SJCRH30 (cell line): ENCODE data around the gene RRP8. TPM values are rescaled to one million over a fixed set of nuclear protein-coding genes. Genes with fewer than 3 reads are reported as not detected.

Source experiments
- DNase-seq, 2 experiments: peaks; one replicate each; pipeline ENCODE4 v3.0.0-alpha.2; 2015 to 2020
- H3K27ac ChIP-seq: fragments of 250-450 bp; sonication (Bioruptor Pico); 2 replicates; pipeline ENCODE4 v1.5.1; 2020; ENCODE audit warnings: mild to moderate bottlenecking, moderate library complexity
- H3K27me3 ChIP-seq: fragments of 250-450 bp; sonication (Bioruptor Pico); 2 replicates; pipeline ENCODE4 v1.5.1; 2020; ENCODE audit warnings: mild to moderate bottlenecking, moderate library complexity
- H3K36me3 ChIP-seq: fragments of 250-450 bp; sonication (Bioruptor Pico); 2 replicates; pipeline ENCODE4 v1.5.1; 2020; ENCODE audit warnings: mild to moderate bottlenecking, moderate library complexity
- H3K4me1 ChIP-seq: fragments of 250-450 bp; sonication (Bioruptor Pico); 2 replicates; pipeline ENCODE4 v1.5.1; 2020; ENCODE audit warnings: mild to moderate bottlenecking, moderate library complexity
- H3K4me3 ChIP-seq: fragments of 250-450 bp; sonication (Bioruptor Pico); 2 replicates; pipeline ENCODE4 v1.5.1; 2020; ENCODE audit warnings: mild to moderate bottlenecking, moderate library complexity
- H3K9me3 ChIP-seq: fragments of 250-450 bp; sonication (Bioruptor Pico); replicated peaks from 2 replicates; pipeline ENCODE4 v1.5.1; 2020; ENCODE audit warnings: mild to moderate bottlenecking, moderate library complexity
- total RNA-seq: library from RNA; depleted of rRNA; stranded (reverse); fragments of >200 nt; shearing (Covaris generic); gene quantifications from 2 replicates; pipeline ENCODE4 v1.2.3, GENCODE V29; 2014

RRP8 gene
- total RNA-seq, 1 experiment from 2014 or later = 15.9 TPM

- peaks cover 8% of the 10 kb centered on the region; the same call in 1 of the 2 replicates for H3K4me1 ChIP-seq
- no peak for DNase-seq
- H3K27ac ChIP-seq = no peak overlapping the region
- no peak overlapping the region for H3K4me3 ChIP-seq
- no peaks in the 10 kb centered on the region for H3K27me3 ChIP-seq
- no peaks in the 10 kb centered on the region for H3K9me3 ChIP-seq
- no peaks in the 10 kb centered on the region; the same call in 1 of the 2 replicates for H3K36me3 ChIP-seq
Measured at GRCh38 chr11:6638429-6638828, 35.0 kb upstream of the RRP8 start.

GRCh38 chr11:6637871-6638270 is 34.5 kb upstream of the RRP8 start:
- H3K4me1 ChIP-seq = peaks cover 8% of the 10 kb centered on the region; the same call in 1 of the 2 replicates
- no peak overlapping the region for H3K27ac ChIP-seq
- H3K27me3 ChIP-seq = no peaks in the 10 kb centered on the region
- H3K4me3 ChIP-seq = no peak overlapping the region
- no peak for DNase-seq
- H3K9me3 ChIP-seq = no peaks in the 10 kb centered on the region
- no peaks in the 10 kb centered on the region; the same call in 1 of the 2 replicates for H3K36me3 ChIP-seq

- Histone ChIP-seq H3K9me3 (no peaks in the 10 kb centered on the region), H3K4me1 (peaks cover 8% of the 10 kb centered on the region; the same call in 1 of the 2 replicates), H3K36me3 (no peaks in the 10 kb centered on the region; the same call in 1 of the 2 replicates), H3K4me3 (no peak overlapping the region), H3K27ac (no peak overlapping the region), H3K27me3 (no peaks in the 10 kb centered on the region)
- DNase-seq = no peak
Measured at GRCh38 chr11:6636480-6636879, 33.1 kb upstream of the RRP8 start.

- H3K4me1 ChIP-seq = peaks cover 8% of the 10 kb centered on the region; the same call in 1 of the 2 replicates
- H3K36me3 ChIP-seq = no peaks in the 10 kb centered on the region; the same call in 1 of the 2 replicates
- peak; percentile 35 to 50 for DNase-seq
- no peaks in the 10 kb centered on the region for H3K27me3 ChIP-seq
- no peak overlapping the region for H3K4me3 ChIP-seq
- no peaks in the 10 kb centered on the region for H3K9me3 ChIP-seq
- H3K27ac ChIP-seq = peak overlapping the region; percentile 31
Measured at GRCh38 chr11:6635082-6635932, 31.9 kb upstream of the RRP8 start.

- DNase-seq = no peak
- Histone ChIP-seq H3K4me3 (no peak overlapping the region), H3K27ac (no peak overlapping the region), H3K4me1 (peaks cover 8% of the 10 kb centered on the region; the same call in 1 of the 2 replicates), H3K27me3 (no peaks in the 10 kb centered on the region), H3K9me3 (no peaks in the 10 kb centered on the region), H3K36me3 (no peaks in the 10 kb centered on the region; the same call in 1 of the 2 replicates)
Measured at GRCh38 chr11:6634534-6634933, 31.1 kb upstream of the RRP8 start.

- Histone ChIP-seq H3K27ac (no peak overlapping the region), H3K36me3 (no peaks in the 10 kb centered on the region; the same call in 1 of the 2 replicates), H3K27me3 (no peaks in the 10 kb centered on the region)
Measured at GRCh38 chr11:6633422-6634408, 30.3 kb upstream of the RRP8 start.

GRCh38 chr11:6632116-6633073 is 29.0 kb upstream of the RRP8 start:
- Histone ChIP-seq H3K27ac (no peak overlapping the region), H3K4me1 (peaks cover 8% of the 10 kb centered on the region; the same call in 1 of the 2 replicates), H3K27me3 (no peaks in the 10 kb centered on the region), H3K36me3 (no peaks in the 10 kb centered on the region; the same call in 1 of the 2 replicates), H3K9me3 (no peaks in the 10 kb centered on the region), H3K4me3 (no peak overlapping the region)
- no peak for DNase-seq

More at GRCh38 chr11:6633422-6634408, 30.3 kb upstream of the RRP8 start:
- Histone ChIP-seq H3K4me3 (no peak overlapping the region), H3K4me1 (peaks cover 8% of the 10 kb centered on the region; the same call in 1 of the 2 replicates), H3K9me3 (no peaks in the 10 kb centered on the region)
- no peak for DNase-seq

- peaks cover 8% of the 10 kb centered on the region; the same call in 1 of the 2 replicates for H3K4me1 ChIP-seq
- no peaks in the 10 kb centered on the region for H3K27me3 ChIP-seq
- no peak overlapping the region for H3K27ac ChIP-seq
- H3K4me3 ChIP-seq = no peak overlapping the region
- no peaks in the 10 kb centered on the region; the same call in 1 of the 2 replicates for H3K36me3 ChIP-seq
- DNase-seq = no peak
- H3K9me3 ChIP-seq = no peaks in the 10 kb centered on the region
Measured at GRCh38 chr11:6631361-6631890, 28.0 kb upstream of the RRP8 start.

GRCh38 chr11:6630632-6631291 is 27.3 kb upstream of the RRP8 start:
- Histone ChIP-seq H3K36me3 (no peaks in the 10 kb centered on the region; the same call in 1 of the 2 replicates), H3K4me1 (peaks cover 7% of the 10 kb centered on the region; the same call in 1 of the 2 replicates), H3K4me3 (no peak overlapping the region), H3K9me3 (no peaks in the 10 kb centered on the region), H3K27me3 (no peaks in the 10 kb centered on the region), H3K27ac (no peak overlapping the region)
- no peak for DNase-seq

- peaks cover under 1% of the 10 kb centered on the region; the same call in 1 of the 2 replicates for H3K4me1 ChIP-seq
- H3K27ac ChIP-seq = no peak overlapping the region
- no peak for DNase-seq
- H3K27me3 ChIP-seq = no peaks in the 10 kb centered on the region
- no peaks in the 10 kb centered on the region for H3K36me3 ChIP-seq
- H3K9me3 ChIP-seq = no peaks in the 10 kb centered on the region
- H3K4me3 ChIP-seq = no peak overlapping the region
Measured at GRCh38 chr11:6629892-6630631, 26.6 kb upstream of the RRP8 start.

GRCh38 chr11:6629573-6629891 is 26.1 kb upstream of the RRP8 start:
- Histone ChIP-seq H3K36me3 (no peaks in the 10 kb centered on the region), H3K9me3 (no peaks in the 10 kb centered on the region), H3K27me3 (no peaks in the 10 kb centered on the region), H3K27ac (no peak overlapping the region), H3K4me1 (no peaks in the 10 kb centered on the region), H3K4me3 (no peak overlapping the region)
- DNase-seq = no peak

- Histone ChIP-seq H3K9me3 (no peaks in the 10 kb centered on the region), H3K36me3 (no peaks in the 10 kb centered on the region)
Measured at GRCh38 chr11:6628526-6628925, 25.1 kb upstream of the RRP8 start.

More at GRCh38 chr11:6628526-6628925, 25.1 kb upstream of the RRP8 start:
- Histone ChIP-seq H3K4me1 (no peaks in the 10 kb centered on the region), H3K27me3 (no peaks in the 10 kb centered on the region), H3K27ac (no peak overlapping the region), H3K4me3 (no peak overlapping the region)
- no peak for DNase-seq
